ENCODE measurements around the gene TNFRSF11A.

- TF ChIP-seq CTCF (IDR thresholded peaks at IDR 0.05) (no peak), ZFX (IDR thresholded peaks at IDR 0.05; ENCODE audit: borderline replicate concordance) (no peak)
Observed at GRCh38 chr18:62312851-62313250, 12.3 kb upstream of the TNFRSF11A start.

Data from 22Rv1 (cell line).